ENCODE measurements around the gene FEZ2. TPM values are rescaled to one million over a fixed set of nuclear protein-coding genes. Genes with fewer than 3 reads are reported as not detected.

FEZ2 gene
- polyA plus RNA-seq, 1 donor (not counting 4 experiments of a cell fraction or from before 2014, with no cell fraction given), result 56.2 TPM

- dilution Hi-C loops (cut with MboI; ENCODE audit: extremely low pct_ligation_motif_present, low sequenced_read_pairs), result no loop called here
- H2AFZ ChIP-seq (ENCODE audit: control insufficient read depth, low read length), result no peak overlapping the region
- H3K27ac ChIP-seq (ENCODE audit: control insufficient read depth, insufficient read depth, low read length), result no peak overlapping the region
- H3K27me3 ChIP-seq (ENCODE audit: control insufficient read depth, extremely low read depth, insufficient read depth, low read length), result no peaks in the 10 kb centered on the region
- H3K79me2 ChIP-seq (ENCODE audit: control insufficient read depth, insufficient read depth, low read length), result no peaks in the 10 kb centered on the region
- no peak overlapping the region for H3K9ac ChIP-seq (ENCODE audit: control insufficient read depth, extremely low read depth, insufficient read depth, low read length)
- H3K4me1 ChIP-seq (ENCODE audit: control insufficient read depth, extremely low read depth, insufficient read depth, low read length), result peaks cover 3% of the 10 kb centered on the region
- no peaks in the 10 kb centered on the region for H3K9me1 ChIP-seq (ENCODE audit: control insufficient read depth, extremely low read depth, insufficient read depth, low read length)
- DNase-seq (ENCODE audit: low read depth, low spot score) (no peak), FAIRE-seq (no peak)
- no peak for TF ChIP-seq CTCF (optimal IDR thresholded peaks at IDR 0.05 in 1 of 3, IDR thresholded peaks at IDR 0.05 in 1 of 3, conservative IDR thresholded peaks at IDR 0.05 in 1 of 3; ENCODE audit: extremely low read depth in 1 of 3, insufficient read depth in 2 of 3, low read length in 3 of 3)
- no peak for TF ChIP-seq EZH2 (IDR thresholded peaks at IDR 0.05; ENCODE audit: low read length)
- no peak overlapping the region for H3K4me3 ChIP-seq (ENCODE audit: control insufficient read depth in 2 of 3, extremely low read depth in 1 of 3, insufficient read depth in 2 of 3, low read depth in 1 of 3, low read length in 3 of 3)
- H4K20me1 ChIP-seq (ENCODE audit: control insufficient read depth, extremely low read depth, insufficient read depth, low read length), result no peaks in the 10 kb centered on the region
- no peak overlapping the region for H3K4me2 ChIP-seq (ENCODE audit: control insufficient read depth, extremely low read depth, insufficient read depth, low read depth, low read length)
- H3K36me3 ChIP-seq (ENCODE audit: control insufficient read depth in 2 of 2, extremely low read depth in 1 of 2, insufficient read depth in 2 of 2, low read length in 2 of 2), result peaks cover 24 to 48% of the 10 kb centered on the region in 2 experiments
- H3K9me3 ChIP-seq (ENCODE audit: control insufficient read depth, low read depth, low read length), result no peaks in the 10 kb centered on the region
These were observed 69.7 kb downstream of the FEZ2 start for GRCh38 chr2:36528274-36528673.

GRCh38 chr2:36526226-36526625 is 71.7 kb downstream of the FEZ2 start:
- TF ChIP-seq CTCF (optimal IDR thresholded peaks at IDR 0.05 in 1 of 3, IDR thresholded peaks at IDR 0.05 in 1 of 3, conservative IDR thresholded peaks at IDR 0.05 in 1 of 3; ENCODE audit: extremely low read depth in 1 of 3, insufficient read depth in 2 of 3, low read length in 3 of 3) (no peak), EZH2 (IDR thresholded peaks at IDR 0.05; ENCODE audit: low read length) (no peak)
- Histone ChIP-seq H3K4me3 (ENCODE audit: control insufficient read depth in 2 of 3, extremely low read depth in 1 of 3, insufficient read depth in 2 of 3, low read depth in 1 of 3, low read length in 3 of 3) (no peak overlapping the region), H3K9ac (ENCODE audit: control insufficient read depth, extremely low read depth, insufficient read depth, low read length) (no peak overlapping the region), H3K79me2 (ENCODE audit: control insufficient read depth, insufficient read depth, low read length) (no peaks in the 10 kb centered on the region), H3K9me3 (ENCODE audit: control insufficient read depth, low read depth, low read length) (no peaks in the 10 kb centered on the region), H3K9me1 (ENCODE audit: control insufficient read depth, extremely low read depth, insufficient read depth, low read length) (no peaks in the 10 kb centered on the region), H3K27ac (ENCODE audit: control insufficient read depth, insufficient read depth, low read length) (no peak overlapping the region), H3K36me3 (ENCODE audit: control insufficient read depth in 2 of 2, extremely low read depth in 1 of 2, insufficient read depth in 2 of 2, low read length in 2 of 2) (peaks cover 28 to 50% of the 10 kb centered on the region in 2 experiments), H2AFZ (ENCODE audit: control insufficient read depth, low read length) (no peak overlapping the region), H3K4me1 (ENCODE audit: control insufficient read depth, extremely low read depth, insufficient read depth, low read length) (peaks cover 3% of the 10 kb centered on the region), H4K20me1 (ENCODE audit: control insufficient read depth, extremely low read depth, insufficient read depth, low read length) (no peaks in the 10 kb centered on the region), H3K4me2 (ENCODE audit: control insufficient read depth, extremely low read depth, insufficient read depth, low read depth, low read length) (no peak overlapping the region), H3K27me3 (ENCODE audit: control insufficient read depth, extremely low read depth, insufficient read depth, low read length) (no peaks in the 10 kb centered on the region)
- dilution Hi-C loops (cut with MboI; ENCODE audit: extremely low pct_ligation_motif_present, low sequenced_read_pairs), result no loop called here
- DNase-seq (ENCODE audit: low read depth, low spot score) (no peak), FAIRE-seq (no peak)
